CD4-positive, alpha-beta T cell (primary cell): ENCODE measurements around the gene DGKI. TPM values are rescaled to one million over a fixed set of nuclear protein-coding genes. Genes with fewer than 3 reads are reported as not detected.

Source experiments
- ATAC-seq: fragments of 200-7000 bp; cut with Tn5 transposase; one replicate; pipeline ENCODE4 v1.10.0; 2022; ENCODE audit warnings: mild to moderate bottlenecking; ENCODE audit not compliant: poor library complexity
- CTCF ChIA-PET: fragments of 350-600 bp; sonication (Branson Sonifier 250); formaldehyde crosslinking; loops from one replicate; lab custom pipeline; 2021; ENCODE audit warnings: antibody characterized with exemption, inconsistent platforms; lab: Charles Lee
- POLR2A ChIA-PET: fragments of 350-600 bp; sonication (Branson Sonifier 250); formaldehyde crosslinking; loops from one replicate; lab custom pipeline; 2021; ENCODE audit warnings: antibody characterized with exemption, inconsistent platforms; lab: Charles Lee
- DNase-seq, 14 experiments: peaks; one replicate each; pipeline ENCODE4 v3.0.0-alpha.2; 2013 to 2020; ENCODE audit warnings: mixed read lengths in 2 of 14
- H3K27ac ChIP-seq, 2 donors: one replicate each; pipeline versions ENCODE4 v1.5.1 to v1.7.0; 2013; ENCODE audit warnings: low read length in 2 of 2, low read depth in 1 of 2, mild to moderate bottlenecking in 1 of 2
- H3K27me3 ChIP-seq, 2 experiments: 1 replicate in 1 of 2; 2 replicates in 1 of 2; pipeline versions ENCODE4 v1.6.1 to v1.7.0; 2013; ENCODE audit warnings: low read length in 2 of 2, control low read depth in 1 of 2, mild to moderate bottlenecking in 1 of 2, moderate library complexity in 1 of 2; ENCODE audit not compliant: insufficient read depth in 2 of 2, control insufficient read depth in 1 of 2
- H3K36me3 ChIP-seq: one replicate; pipeline ENCODE4 v1.6.1; 2013; ENCODE audit warnings: low read length, control low read depth; ENCODE audit not compliant: insufficient read depth
- H3K4me1 ChIP-seq: one replicate; pipeline ENCODE4 v1.6.1; 2013; ENCODE audit warnings: low read length, control low read depth; ENCODE audit not compliant: insufficient read depth
- H3K4me3 ChIP-seq: one replicate; pipeline ENCODE4 v1.5.1; 2013; ENCODE audit warnings: mild to moderate bottlenecking, low read length, moderate library complexity
- H3K9me3 ChIP-seq, 2 experiments: 1 replicate in 1 of 2; 2 replicates in 1 of 2; pipeline versions ENCODE4 v1.6.1 to v1.7.0; 2013; ENCODE audit warnings: low read length in 2 of 2, mild to moderate bottlenecking in 2 of 2, control low read depth in 1 of 2, moderate library complexity in 1 of 2; ENCODE audit not compliant: control insufficient read depth in 1 of 2, insufficient read depth in 1 of 2
- H3K27ac Mint-ChIP-seq: one replicate; pipeline ENCODE4 v1.8.0; 2020; ENCODE audit warnings: mixed read lengths
- H3K27me3 Mint-ChIP-seq: one replicate; pipeline ENCODE4 v1.8.0; 2021; ENCODE audit warnings: mixed read lengths
- H3K36me3 Mint-ChIP-seq: one replicate; pipeline ENCODE4 v1.8.0; 2021; ENCODE audit warnings: low read depth, mixed read lengths
- H3K4me1 Mint-ChIP-seq: one replicate; pipeline ENCODE4 v1.8.0; 2021; ENCODE audit warnings: low read depth, mixed read lengths
- H3K4me3 Mint-ChIP-seq: one replicate; pipeline ENCODE4 v1.8.0; 2020; ENCODE audit warnings: mild to moderate bottlenecking, mixed read lengths
- H3K9me3 Mint-ChIP-seq: one replicate; pipeline ENCODE4 v1.8.0; 2020; ENCODE audit warnings: mixed read lengths
- intact Hi-C, 2 experiments: fragments of 100-400 bp; cut with DNase I in 1 of 2; cut with micrococcal nuclease in 1 of 2; formaldehyde crosslinking; loops; one replicate each; pipeline versions ENCODE4 v1.15.1 to v1.9.0; 2023 to 2025; cut with DNase I, micrococcal nuclease
- total RNA-seq, 174 experiments: library from RNA in 2 of 174; stranded (reverse) in 2 of 174; gene quantifications; one replicate each; pipeline ENCODE4 v1.2.3 and lab custom pipeline; 2021 to 2026
- TF ChIP-seq, protein P1 (sequence below): fragments of 200-600 bp; IDR thresholded peaks from one replicate; pipeline ENCODE4 v1.8.0; 2022; ENCODE audit warnings: antibody characterized with exemption, mild to moderate bottlenecking

DGKI gene
- total RNA-seq, 2 experiments from 2014 or later, result not detected

DNA sequence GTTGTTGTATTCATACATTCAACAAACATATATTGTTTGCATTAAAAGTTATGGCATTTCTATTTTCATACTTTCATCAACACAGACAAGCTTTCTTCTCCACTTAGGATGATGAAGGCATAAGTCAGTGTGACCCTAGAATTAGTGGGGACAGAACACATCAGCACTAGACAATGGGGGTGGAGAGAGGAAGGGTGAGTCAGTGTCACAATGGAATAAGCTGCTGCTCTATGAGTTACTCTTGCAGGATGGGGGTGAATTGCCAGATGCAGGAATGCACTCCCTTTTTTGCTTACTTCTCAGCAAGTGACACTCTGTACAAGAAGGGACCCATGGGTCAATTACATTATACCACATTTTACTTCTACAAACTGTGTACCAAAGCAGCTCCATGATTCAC is 74.0 kb downstream of the DGKI start:
- no peak for ATAC-seq
- DNase-seq, result no peak
- H3K4me1 Mint-ChIP-seq, result no peaks in the 10 kb centered on the region
- Histone ChIP-seq H3K27me3 (no peaks in the 10 kb centered on the region), H3K4me3 (no peak overlapping the region), H3K36me3 (no peaks in the 10 kb centered on the region), H3K27ac (no peak overlapping the region), H3K4me1 (no peaks in the 10 kb centered on the region), H3K9me3 (no peaks in the 10 kb centered on the region)
- ChIA-PET CTCF (no interaction called here), POLR2A (no interaction called here)
- TF ChIP-seq, protein P1, sequence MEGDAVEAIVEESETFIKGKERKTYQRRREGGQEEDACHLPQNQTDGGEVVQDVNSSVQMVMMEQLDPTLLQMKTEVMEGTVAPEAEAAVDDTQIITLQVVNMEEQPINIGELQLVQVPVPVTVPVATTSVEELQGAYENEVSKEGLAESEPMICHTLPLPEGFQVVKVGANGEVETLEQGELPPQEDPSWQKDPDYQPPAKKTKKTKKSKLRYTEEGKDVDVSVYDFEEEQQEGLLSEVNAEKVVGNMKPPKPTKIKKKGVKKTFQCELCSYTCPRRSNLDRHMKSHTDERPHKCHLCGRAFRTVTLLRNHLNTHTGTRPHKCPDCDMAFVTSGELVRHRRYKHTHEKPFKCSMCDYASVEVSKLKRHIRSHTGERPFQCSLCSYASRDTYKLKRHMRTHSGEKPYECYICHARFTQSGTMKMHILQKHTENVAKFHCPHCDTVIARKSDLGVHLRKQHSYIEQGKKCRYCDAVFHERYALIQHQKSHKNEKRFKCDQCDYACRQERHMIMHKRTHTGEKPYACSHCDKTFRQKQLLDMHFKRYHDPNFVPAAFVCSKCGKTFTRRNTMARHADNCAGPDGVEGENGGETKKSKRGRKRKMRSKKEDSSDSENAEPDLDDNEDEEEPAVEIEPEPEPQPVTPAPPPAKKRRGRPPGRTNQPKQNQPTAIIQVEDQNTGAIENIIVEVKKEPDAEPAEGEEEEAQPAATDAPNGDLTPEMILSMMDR, result no peak
- H3K9me3 Mint-ChIP-seq, result peaks cover 2% of the 10 kb centered on the region
- no peaks in the 10 kb centered on the region for H3K36me3 Mint-ChIP-seq
- peaks cover 9% of the 10 kb centered on the region for H3K27me3 Mint-ChIP-seq
- H3K27ac Mint-ChIP-seq, result no peak overlapping the region
- no peak overlapping the region for H3K4me3 Mint-ChIP-seq
- intact Hi-C loops, result no loop called here

DNA sequence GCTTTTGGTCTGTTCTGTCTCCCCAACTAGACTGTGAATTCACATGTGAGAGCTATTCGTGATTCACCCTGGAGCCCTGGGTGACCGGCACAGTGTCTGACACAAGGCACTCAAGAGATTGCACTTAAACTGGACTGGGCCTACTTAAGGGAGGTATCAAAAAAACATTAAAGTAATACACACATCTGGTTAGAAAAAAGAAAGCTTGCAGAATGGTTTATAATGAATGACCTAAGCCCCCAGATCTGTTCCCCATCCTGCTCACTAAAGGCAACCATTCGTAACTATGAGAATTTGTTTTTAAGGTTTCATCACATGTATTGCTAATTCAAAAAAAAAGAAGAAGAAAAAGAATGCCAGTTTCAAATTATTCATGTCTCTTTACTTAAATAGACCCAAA is 74.5 kb downstream of the DGKI start:
- intact Hi-C loops, result no loop called here
- DNase-seq (no peak), ATAC-seq (no peak)
- Histone ChIP-seq H3K4me1 (no peaks in the 10 kb centered on the region), H3K27me3 (no peaks in the 10 kb centered on the region), H3K9me3 (no peaks in the 10 kb centered on the region), H3K36me3 (no peaks in the 10 kb centered on the region), H3K4me3 (no peak overlapping the region), H3K27ac (no peak overlapping the region)
- CTCF ChIA-PET, result no interaction called here
- H3K27me3 Mint-ChIP-seq, result peaks cover 9% of the 10 kb centered on the region
- H3K9me3 Mint-ChIP-seq, result peaks cover 2% of the 10 kb centered on the region
- no peaks in the 10 kb centered on the region for H3K36me3 Mint-ChIP-seq
- H3K4me3 Mint-ChIP-seq, result no peak overlapping the region
- no peaks in the 10 kb centered on the region for H3K4me1 Mint-ChIP-seq
- POLR2A ChIA-PET, result no interaction called here
- TF ChIP-seq, protein P1, result no peak
- H3K27ac Mint-ChIP-seq, result no peak overlapping the region

DNA sequence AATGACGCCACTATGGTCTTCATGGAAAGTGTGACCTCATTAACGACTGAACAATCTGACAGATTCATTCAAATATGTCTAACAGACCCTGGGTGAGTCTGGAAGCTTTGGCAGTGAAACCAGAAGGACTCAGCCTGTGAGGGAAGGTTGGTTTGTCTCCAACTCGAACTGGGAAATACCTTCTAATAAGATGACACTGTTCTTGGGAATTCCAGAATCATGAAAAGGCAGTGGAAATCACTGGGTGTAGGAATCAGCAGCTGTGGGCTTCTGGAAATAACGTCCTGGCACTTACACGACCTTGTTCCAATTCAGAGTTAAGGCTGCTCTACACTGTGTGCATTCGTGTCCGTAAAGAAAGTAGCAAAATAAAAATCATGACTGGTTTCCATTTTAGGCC is 75.1 kb downstream of the DGKI start:
- POLR2A ChIA-PET, result no interaction called here
- intact Hi-C loops, result no loop called here
- CTCF ChIA-PET, result no interaction called here

More for the DNA sequence above, 75.1 kb downstream of the DGKI start:
- no peaks in the 10 kb centered on the region for H3K27me3 ChIP-seq
- no peak overlapping the region for H3K4me3 ChIP-seq
- H3K36me3 ChIP-seq, result no peaks in the 10 kb centered on the region
- no peak for DNase-seq
- Mint-ChIP-seq H3K4me3 (no peak overlapping the region), H3K27me3 (peaks cover 8% of the 10 kb centered on the region), H3K36me3 (no peaks in the 10 kb centered on the region), H3K27ac (no peak overlapping the region), H3K4me1 (no peaks in the 10 kb centered on the region), H3K9me3 (peaks cover 2% of the 10 kb centered on the region)
- H3K4me1 ChIP-seq, result no peaks in the 10 kb centered on the region
- H3K27ac ChIP-seq, result no peak overlapping the region
- TF ChIP-seq, protein P1, result no peak
- ATAC-seq, result no peak
- no peaks in the 10 kb centered on the region for H3K9me3 ChIP-seq
